ENCODE results near the gene ADCY7.

ADCY7 gene

GRCh38 chr16:50275428-50276325, 9.3 kb downstream of the ADCY7 start:
- Mint-ChIP-seq H3K4me3 (peak overlapping the region; percentile 87 to 99), H3K9me3 (peaks cover 2 to 4% of the 10 kb centered on the region in 2 donors), H3K27me3 (no peaks in the 10 kb centered on the region), H3K36me3 (peaks cover 21 to 40% of the 10 kb centered on the region in 2 donors), H3K4me1 (peaks cover 68 to 98% of the 10 kb centered on the region in 2 donors), H3K27ac (peak overlapping the region; percentile 100)
- DNase-seq (no peak), ATAC-seq (replicated peaks) (no peak)

GRCh38 chr16:50276326-50276640, 9.9 kb downstream of the ADCY7 start:
- peak overlapping the region; percentile 44 to 87 for H3K4me3 Mint-ChIP-seq
- ATAC-seq (replicated peaks) (no peak), DNase-seq (no peak)
- peaks cover 2 to 4% of the 10 kb centered on the region in 2 donors for H3K9me3 Mint-ChIP-seq
- H3K27ac Mint-ChIP-seq: no peak overlapping the region
- H3K36me3 Mint-ChIP-seq: peaks cover 21 to 40% of the 10 kb centered on the region in 2 donors
- peaks cover 67 to 99% of the 10 kb centered on the region in 2 donors for H3K4me1 Mint-ChIP-seq
- no peaks in the 10 kb centered on the region for H3K27me3 Mint-ChIP-seq

- ATAC-seq (replicated peaks) (peak in 1 of 2 donors; percentile 7), DNase-seq (no peak)
- peak overlapping the region; percentile 67 for H3K27ac Mint-ChIP-seq
- peaks cover 21 to 35% of the 10 kb centered on the region in 2 donors for H3K36me3 Mint-ChIP-seq
- H3K9me3 Mint-ChIP-seq: peaks cover 2 to 4% of the 10 kb centered on the region in 2 donors
- H3K27me3 Mint-ChIP-seq: no peaks in the 10 kb centered on the region
- peak overlapping the region in 1 of 2 donors; percentile 44 for H3K4me3 Mint-ChIP-seq
- H3K4me1 Mint-ChIP-seq: peaks cover 72 to 99% of the 10 kb centered on the region in 2 donors
Measured at GRCh38 chr16:50276801-50277555, 10.6 kb downstream of the ADCY7 start.

GRCh38 chr16:50278251-50278650, 11.9 kb downstream of the ADCY7 start:
- no peaks in the 10 kb centered on the region for H3K27me3 Mint-ChIP-seq
- no peak for ATAC-seq (replicated peaks)

GRCh38 chr16:50279504-50279865, 13.1 kb downstream of the ADCY7 start:
- Mint-ChIP-seq H3K36me3 (peaks cover 23 to 42% of the 10 kb centered on the region in 2 donors), H3K4me1 (peaks cover 77 to 100% of the 10 kb centered on the region in 2 donors), H3K27me3 (no peaks in the 10 kb centered on the region), H3K9me3 (peaks cover 2 to 4% of the 10 kb centered on the region in 2 donors), H3K4me3 (peak overlapping the region; percentile 36 to 65), H3K27ac (peak overlapping the region; percentile 72)
- DNase-seq: no peak
- ATAC-seq (replicated peaks): no peak

More at GRCh38 chr16:50278251-50278650, 11.9 kb downstream of the ADCY7 start:
- peak overlapping the region; percentile 29 to 30 for H3K4me3 Mint-ChIP-seq
- peaks cover 23 to 40% of the 10 kb centered on the region in 2 donors for H3K36me3 Mint-ChIP-seq
- peaks cover 2 to 4% of the 10 kb centered on the region in 2 donors for H3K9me3 Mint-ChIP-seq
- peaks cover 72 to 99% of the 10 kb centered on the region in 2 donors for H3K4me1 Mint-ChIP-seq
- peak overlapping the region; percentile 74 for H3K27ac Mint-ChIP-seq
- DNase-seq: no peak

- Mint-ChIP-seq H3K4me3 (peak overlapping the region; percentile 11 to 74), H3K9me3 (peaks cover 2 to 4% of the 10 kb centered on the region in 2 donors), H3K4me1 (peaks cover 81 to 100% of the 10 kb centered on the region in 2 donors), H3K27ac (no peak overlapping the region), H3K36me3 (peaks cover 26 to 51% of the 10 kb centered on the region in 2 donors), H3K27me3 (no peaks in the 10 kb centered on the region)
- no peak for ATAC-seq (replicated peaks)
- no peak for DNase-seq
Measured at GRCh38 chr16:50280932-50281331, 14.6 kb downstream of the ADCY7 start.

GRCh38 chr16:50281391-50282009, 15.1 kb downstream of the ADCY7 start:
- peaks cover 2 to 6% of the 10 kb centered on the region in 2 donors for H3K9me3 Mint-ChIP-seq
- ATAC-seq (replicated peaks): no peak
- peaks cover 78 to 100% of the 10 kb centered on the region in 2 donors for H3K4me1 Mint-ChIP-seq
- H3K27ac Mint-ChIP-seq: peak overlapping the region; percentile 94
- peaks cover 30 to 56% of the 10 kb centered on the region in 2 donors for H3K36me3 Mint-ChIP-seq
- peak overlapping the region; percentile 74 for H3K4me3 Mint-ChIP-seq
- DNase-seq: no peak
- H3K27me3 Mint-ChIP-seq: no peaks in the 10 kb centered on the region

- Mint-ChIP-seq H3K9me3 (peaks cover 2 to 8% of the 10 kb centered on the region in 2 donors), H3K27ac (peak overlapping the region; percentile 94), H3K4me1 (peaks cover 75 to 95% of the 10 kb centered on the region in 2 donors), H3K36me3 (peaks cover 32 to 58% of the 10 kb centered on the region in 2 donors), H3K27me3 (no peaks in the 10 kb centered on the region), H3K4me3 (peak overlapping the region; percentile 74)
- peak; percentile 93 to 97 for ATAC-seq (replicated peaks)
- DNase-seq: peak; percentile 87
Measured at GRCh38 chr16:50282010-50282538, 15.7 kb downstream of the ADCY7 start.

- no peak for ATAC-seq (replicated peaks)
- Mint-ChIP-seq H3K27ac (no peak overlapping the region), H3K4me1 (peaks cover 67 to 85% of the 10 kb centered on the region in 2 donors), H3K9me3 (peaks cover 2 to 8% of the 10 kb centered on the region in 2 donors), H3K36me3 (peaks cover 28 to 57% of the 10 kb centered on the region in 2 donors), H3K27me3 (no peaks in the 10 kb centered on the region), H3K4me3 (peak overlapping the region in 1 of 2 donors; percentile 74)
- DNase-seq: no peak
Measured at GRCh38 chr16:50282955-50283631, 16.7 kb downstream of the ADCY7 start.

- no peak for DNase-seq
- Mint-ChIP-seq H3K27me3 (no peaks in the 10 kb centered on the region), H3K36me3 (peaks cover 29 to 54% of the 10 kb centered on the region in 2 donors), H3K4me3 (peak overlapping the region in 1 of 2 donors; percentile 54), H3K9me3 (peaks cover 0 to 4% of the 10 kb centered on the region in 2 donors), H3K4me1 (peaks cover 58 to 77% of the 10 kb centered on the region in 2 donors), H3K27ac (peak overlapping the region; percentile 69)
- ATAC-seq (replicated peaks): no peak
Measured at GRCh38 chr16:50284131-50284911, 18.0 kb downstream of the ADCY7 start.

GRCh38 chr16:50285406-50286003, 19.2 kb downstream of the ADCY7 start:
- Mint-ChIP-seq H3K9me3 (peaks cover 0 to 4% of the 10 kb centered on the region in 2 donors), H3K27me3 (no peaks in the 10 kb centered on the region), H3K4me3 (no peak overlapping the region), H3K27ac (no peak overlapping the region), H3K4me1 (peaks cover 46 to 70% of the 10 kb centered on the region in 2 donors), H3K36me3 (peaks cover 30 to 48% of the 10 kb centered on the region in 2 donors)
- DNase-seq (no peak), ATAC-seq (replicated peaks) (no peak)

GRCh38 chr16:50286681-50287080, 20.3 kb downstream of the ADCY7 start:
- H3K27ac Mint-ChIP-seq: peak overlapping the region; percentile 42
- H3K4me3 Mint-ChIP-seq: no peak overlapping the region
- ATAC-seq (replicated peaks): no peak
- H3K27me3 Mint-ChIP-seq: no peaks in the 10 kb centered on the region
- H3K9me3 Mint-ChIP-seq: peaks cover 0 to 4% of the 10 kb centered on the region in 2 donors
- DNase-seq: no peak
- H3K4me1 Mint-ChIP-seq: peaks cover 40 to 59% of the 10 kb centered on the region in 2 donors
- H3K36me3 Mint-ChIP-seq: peaks cover 33 to 49% of the 10 kb centered on the region in 2 donors

Data from stimulated activated naive B cell treated with anti-CD40 and anti-IgM and Interleukin-4, amounts not matched to agents 10 μg/mL and 1 μg/mL and 100 μg/mL, for 72 hours (primary cell).